SK-N-MC (cell line): ENCODE results near the gene MADD.

ENCODE experiments used
- EZH2 ChIP-seq: fragments of 200-600 bp; sonication (generic); IDR thresholded peaks from one replicate; pipeline ENCODE4 v1.6.1; 2017; ENCODE audit warnings: antibody characterized with exemption
- POLR2AphosphoS5 ChIP-seq: IDR thresholded peaks from 2 replicates; pipeline ENCODE4 v1.6.1; 2012; ENCODE audit warnings: mild to moderate bottlenecking, low read depth, low read length, borderline replicate concordance

- TF ChIP-seq POLR2AphosphoS5 (no peak), EZH2 (no peak)
Measured at GRCh38 chr11:47356998-47357329, 87.0 kb downstream of the MADD start.
